ENCODE results near the gene UMOD.

GRCh38 chr16:20401066-20401465, 48.6 kb upstream of the UMOD start:
- no peak for TF ChIP-seq EZH2phosphoT487 (IDR thresholded peaks at IDR 0.05; ENCODE audit: borderline replicate concordance, low read length)
- TF ChIP-seq, protein P1, sequence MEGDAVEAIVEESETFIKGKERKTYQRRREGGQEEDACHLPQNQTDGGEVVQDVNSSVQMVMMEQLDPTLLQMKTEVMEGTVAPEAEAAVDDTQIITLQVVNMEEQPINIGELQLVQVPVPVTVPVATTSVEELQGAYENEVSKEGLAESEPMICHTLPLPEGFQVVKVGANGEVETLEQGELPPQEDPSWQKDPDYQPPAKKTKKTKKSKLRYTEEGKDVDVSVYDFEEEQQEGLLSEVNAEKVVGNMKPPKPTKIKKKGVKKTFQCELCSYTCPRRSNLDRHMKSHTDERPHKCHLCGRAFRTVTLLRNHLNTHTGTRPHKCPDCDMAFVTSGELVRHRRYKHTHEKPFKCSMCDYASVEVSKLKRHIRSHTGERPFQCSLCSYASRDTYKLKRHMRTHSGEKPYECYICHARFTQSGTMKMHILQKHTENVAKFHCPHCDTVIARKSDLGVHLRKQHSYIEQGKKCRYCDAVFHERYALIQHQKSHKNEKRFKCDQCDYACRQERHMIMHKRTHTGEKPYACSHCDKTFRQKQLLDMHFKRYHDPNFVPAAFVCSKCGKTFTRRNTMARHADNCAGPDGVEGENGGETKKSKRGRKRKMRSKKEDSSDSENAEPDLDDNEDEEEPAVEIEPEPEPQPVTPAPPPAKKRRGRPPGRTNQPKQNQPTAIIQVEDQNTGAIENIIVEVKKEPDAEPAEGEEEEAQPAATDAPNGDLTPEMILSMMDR (conservative IDR thresholded peaks at IDR 0.05; ENCODE audit: low read depth, low read length) = no peak
